ENCODE data around the gene ADISSP. TPM values are rescaled to one million over a fixed set of nuclear protein-coding genes. Genes with fewer than 3 reads are reported as not detected.

Gene ADISSP
- total and polyA plus RNA-seq, 2 donors (not counting 1 experiment from before 2014, with no cell fraction given) = 18.4 to 28.8 TPM

DNA sequence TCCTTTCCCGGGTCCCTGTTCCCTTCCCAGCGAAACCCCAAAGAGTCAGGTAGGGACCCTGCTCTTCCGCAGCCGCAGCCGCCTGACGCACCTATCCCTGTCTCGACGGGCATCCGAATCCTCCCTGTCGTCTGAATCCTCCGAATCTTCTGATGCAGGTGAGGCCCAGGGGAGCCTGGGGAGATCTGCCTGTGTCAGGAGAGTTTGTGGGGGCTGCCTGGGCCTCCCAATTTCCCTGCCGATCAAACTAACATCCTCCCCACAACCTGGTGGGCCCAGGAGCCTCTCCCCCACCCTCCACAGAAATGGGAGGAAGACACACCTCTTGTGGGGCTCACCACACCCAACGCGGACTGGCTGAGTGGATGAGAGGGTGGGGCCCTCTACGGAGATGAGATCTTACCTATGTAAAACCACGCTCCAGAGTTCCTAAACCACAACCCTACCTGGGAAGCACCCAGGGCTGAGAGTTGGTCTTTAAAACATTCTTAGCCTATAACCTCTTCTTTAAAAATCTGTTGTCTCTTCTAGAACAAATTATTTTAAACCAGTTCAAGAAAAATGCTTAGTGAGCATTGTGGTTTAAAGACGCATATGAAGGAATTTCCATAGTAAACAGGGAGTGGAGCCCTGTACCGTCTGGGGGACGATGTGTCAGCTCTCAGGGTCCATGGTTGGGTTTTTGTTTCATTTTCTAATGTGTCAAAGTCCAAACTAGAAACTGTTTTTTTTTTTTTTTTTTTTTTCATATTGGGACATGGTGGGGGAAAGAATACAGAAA, 30.2 kb upstream of the ADISSP start:
- Histone ChIP-seq H3K4me3 (ENCODE audit: control extremely low read depth in 1 of 5, extremely low read depth in 1 of 5, insufficient read depth in 1 of 5, low read depth in 2 of 5, low read length in 4 of 5) (peak overlapping the region in 3 of 5 experiments; percentile 61 to 90 (median 81)), H3K36me3 (replicated peaks in 1 of 2; ENCODE audit: control extremely low read depth in 1 of 2, control insufficient read depth in 1 of 2, extremely low read depth in 1 of 2, insufficient read depth in 2 of 2, low read length in 1 of 2) (peaks cover 0 to 27% of the 10 kb centered on the region in 2 experiments), H3K4me1 (ENCODE audit: control insufficient read depth in 2 of 2, insufficient read depth in 2 of 2, low read length in 2 of 2) (peaks cover 51 to 71% of the 10 kb centered on the region in 2 donors), H2AFZ (ENCODE audit: insufficient read depth, low read depth, low read length, poor library complexity, severe bottlenecking) (peak overlapping the region; percentile 49), H3K9ac (ENCODE audit: low read length) (peak overlapping the region; percentile 63), H3K79me2 (ENCODE audit: control insufficient read depth, insufficient read depth, low read length) (peaks cover 27% of the 10 kb centered on the region), H3K4me2 (replicated peaks; ENCODE audit: low read depth, low read length, poor library complexity, severe bottlenecking) (peak overlapping the region; percentile 99), H3K27me3 (replicated peaks in 1 of 4; ENCODE audit: control extremely low read depth in 1 of 4, control insufficient read depth in 3 of 4, insufficient read depth in 4 of 4, low read length in 3 of 4) (no peaks in the 10 kb centered on the region), H4K20me1 (ENCODE audit: control insufficient read depth, insufficient read depth, low read length, poor library complexity, severe bottlenecking) (peaks cover 4% of the 10 kb centered on the region), H3K9me3 (ENCODE audit: control extremely low read depth in 1 of 3, control insufficient read depth in 2 of 3, insufficient read depth in 1 of 3, low read length in 2 of 3) (no peaks in the 10 kb centered on the region), H3K27ac (ENCODE audit: low read length in 2 of 2) (peak overlapping the region; percentile 79 to 85)
- no peak for TF ChIP-seq EZH2 (IDR thresholded peaks at IDR 0.05; ENCODE audit: borderline replicate concordance, insufficient read depth, low read depth, low read length, poor library complexity, severe bottlenecking)
- TF ChIP-seq, protein P1, sequence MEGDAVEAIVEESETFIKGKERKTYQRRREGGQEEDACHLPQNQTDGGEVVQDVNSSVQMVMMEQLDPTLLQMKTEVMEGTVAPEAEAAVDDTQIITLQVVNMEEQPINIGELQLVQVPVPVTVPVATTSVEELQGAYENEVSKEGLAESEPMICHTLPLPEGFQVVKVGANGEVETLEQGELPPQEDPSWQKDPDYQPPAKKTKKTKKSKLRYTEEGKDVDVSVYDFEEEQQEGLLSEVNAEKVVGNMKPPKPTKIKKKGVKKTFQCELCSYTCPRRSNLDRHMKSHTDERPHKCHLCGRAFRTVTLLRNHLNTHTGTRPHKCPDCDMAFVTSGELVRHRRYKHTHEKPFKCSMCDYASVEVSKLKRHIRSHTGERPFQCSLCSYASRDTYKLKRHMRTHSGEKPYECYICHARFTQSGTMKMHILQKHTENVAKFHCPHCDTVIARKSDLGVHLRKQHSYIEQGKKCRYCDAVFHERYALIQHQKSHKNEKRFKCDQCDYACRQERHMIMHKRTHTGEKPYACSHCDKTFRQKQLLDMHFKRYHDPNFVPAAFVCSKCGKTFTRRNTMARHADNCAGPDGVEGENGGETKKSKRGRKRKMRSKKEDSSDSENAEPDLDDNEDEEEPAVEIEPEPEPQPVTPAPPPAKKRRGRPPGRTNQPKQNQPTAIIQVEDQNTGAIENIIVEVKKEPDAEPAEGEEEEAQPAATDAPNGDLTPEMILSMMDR (IDR thresholded peaks at IDR 0.05) = no peak
- WGBS (ENCODE audit: insufficient coverage) = 63% methylated on average over 10 of the region's 19 CpGs
- Mint-ChIP-seq H3K4me3 (peak overlapping the region; percentile 84), H3K4me1 (peaks cover 62% of the 10 kb centered on the region), H3K27me3 (no peaks in the 10 kb centered on the region), H3K9me3 (ENCODE audit: insufficient read depth) (no peaks in the 10 kb centered on the region), H3K27ac (peak overlapping the region; percentile 94)
- intact Hi-C loops (cut with micrococcal nuclease) = loop anchor here (2.0 kb wide), 1 partner anchor 49 kb away; the partner anchor contains the start of gene MAVS
- CTCF ChIA-PET = interaction anchor here (2.4 kb wide), 1 partner anchor 22 kb away, joined by 15 read pairs; the partner anchor contains the start of gene AP5S1
- DNase-seq (peak; percentile 41), ATAC-seq (ENCODE audit: low read depth) (no peak)
- POLR2A ChIA-PET = interaction anchor here (0.7 kb wide), 2 partner anchors 11 to 63 kb away, joined by 3 to 5 read pairs; partner anchors contain the start of gene CENPB

DNA sequence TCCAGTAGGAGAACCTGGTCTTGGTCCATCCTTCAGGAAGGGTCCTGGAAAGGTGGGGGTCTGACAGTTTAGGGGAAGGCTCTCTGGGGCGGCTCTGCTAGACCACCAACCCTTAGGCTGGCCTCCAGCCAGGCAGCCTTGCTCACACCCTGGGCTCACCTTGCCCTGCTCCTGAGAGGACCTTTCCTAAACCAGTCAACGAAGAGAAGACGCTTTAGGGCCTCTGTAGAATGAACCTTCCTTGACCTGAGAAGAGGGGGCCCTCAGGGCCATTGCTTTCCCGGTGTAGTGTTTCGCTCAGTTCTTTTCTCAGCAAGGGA, 29.6 kb upstream of the ADISSP start:
- H3K4me3 ChIP-seq (ENCODE audit: control extremely low read depth in 1 of 5, extremely low read depth in 1 of 5, insufficient read depth in 1 of 5, low read depth in 2 of 5, low read length in 4 of 5) = peak overlapping the region in 4 of 5 experiments; percentile 61 to 91 (median 86)
- WGBS (ENCODE audit: insufficient coverage) = 89% methylated on average over 3 of the region's 5 CpGs
- Mint-ChIP-seq H3K27ac (peak overlapping the region; percentile 94), H3K4me1 (peaks cover 56% of the 10 kb centered on the region), H3K27me3 (no peaks in the 10 kb centered on the region), H3K4me3 (peak overlapping the region; percentile 84), H3K9me3 (ENCODE audit: insufficient read depth) (no peaks in the 10 kb centered on the region)
- POLR2A ChIA-PET = no interaction called here
- no peak for ATAC-seq (ENCODE audit: low read depth)
- DNase-seq = no peak
- CTCF ChIA-PET = interaction anchor here (1.8 kb wide), 1 partner anchor 10 kb away, joined by 8 read pairs; the partner anchor contains the start of gene CENPB
- no peak overlapping the region for H2AFZ ChIP-seq (ENCODE audit: insufficient read depth, low read depth, low read length, poor library complexity, severe bottlenecking)
- H3K27me3 ChIP-seq (replicated peaks in 1 of 4; ENCODE audit: control extremely low read depth in 1 of 4, control insufficient read depth in 3 of 4, insufficient read depth in 4 of 4, low read length in 3 of 4) = no peaks in the 10 kb centered on the region
- H3K4me1 ChIP-seq (ENCODE audit: control insufficient read depth in 2 of 2, insufficient read depth in 2 of 2, low read length in 2 of 2) = peaks cover 51 to 65% of the 10 kb centered on the region in 2 donors
- peaks cover 4% of the 10 kb centered on the region for H4K20me1 ChIP-seq (ENCODE audit: control insufficient read depth, insufficient read depth, low read length, poor library complexity, severe bottlenecking)
- H3K9ac ChIP-seq (ENCODE audit: low read length) = peak overlapping the region; percentile 63
- peak overlapping the region; percentile 99 for H3K4me2 ChIP-seq (replicated peaks; ENCODE audit: low read depth, low read length, poor library complexity, severe bottlenecking)
- H3K79me2 ChIP-seq (ENCODE audit: control insufficient read depth, insufficient read depth, low read length) = peaks cover 23% of the 10 kb centered on the region
- H3K9me3 ChIP-seq (ENCODE audit: control extremely low read depth in 1 of 3, control insufficient read depth in 2 of 3, insufficient read depth in 1 of 3, low read length in 2 of 3) = no peaks in the 10 kb centered on the region
- intact Hi-C loops (cut with micrococcal nuclease) = loop anchor here (2.0 kb wide), 1 partner anchor 50 kb away; the partner anchor contains the start of gene MAVS
- H3K36me3 ChIP-seq (replicated peaks in 1 of 2; ENCODE audit: control extremely low read depth in 1 of 2, control insufficient read depth in 1 of 2, extremely low read depth in 1 of 2, insufficient read depth in 2 of 2, low read length in 1 of 2) = peaks cover 0 to 21% of the 10 kb centered on the region in 2 experiments
- peak overlapping the region; percentile 79 to 85 for H3K27ac ChIP-seq (ENCODE audit: low read length in 2 of 2)
- TF ChIP-seq, protein P1 (IDR thresholded peaks at IDR 0.05) = no peak
- TF ChIP-seq EZH2 (IDR thresholded peaks at IDR 0.05; ENCODE audit: borderline replicate concordance, insufficient read depth, low read depth, low read length, poor library complexity, severe bottlenecking) = no peak

Measured in B cell (primary cell).